Dermis microvascular lymphatic vessel endothelial cell (primary cell): ENCODE data around the gene MOB3B. TPM values are rescaled to one million over a fixed set of nuclear protein-coding genes. Genes with fewer than 3 reads are reported as not detected.

Experiments
- DNase-seq, 2 donors: peaks; one replicate each; pipeline versions ENCODE4 v3.0.0 to v3.0.0-alpha.2; 2010; ENCODE audit warnings: low read depth in 2 of 2
- total RNA-seq: library from RNA; depleted of rRNA; stranded (reverse); fragments of >200 nt; gene quantifications from 2 replicates; pipeline ENCODE4 v1.2.1, GENCODE V29; 2014

Gene MOB3B
- total RNA-seq, 1 donor from 2014 or later = 1.4 TPM

- no peak for DNase-seq
Measured at GRCh38 chr9:27368316-27368985, 161.2 kb downstream of the MOB3B start.

- no peak for DNase-seq
Measured at GRCh38 chr9:27367921-27368315, 161.7 kb downstream of the MOB3B start.

- DNase-seq = no peak
Measured at GRCh38 chr9:27367175-27367798, 162.3 kb downstream of the MOB3B start.

- DNase-seq = no peak
Measured at GRCh38 chr9:27365707-27366376, 163.8 kb downstream of the MOB3B start.

GRCh38 chr9:27362447-27363210, 167.0 kb downstream of the MOB3B start:
- DNase-seq = no peak

- no peak for DNase-seq
Measured at GRCh38 chr9:27361492-27361891, 168.1 kb downstream of the MOB3B start.

GRCh38 chr9:27359763-27360162, 169.9 kb downstream of the MOB3B start:
- DNase-seq = no peak

- DNase-seq = no peak
Measured at GRCh38 chr9:27358007-27358406, 171.6 kb downstream of the MOB3B start.

- DNase-seq = no peak
Measured at GRCh38 chr9:27356446-27356845, 173.2 kb downstream of the MOB3B start.

GRCh38 chr9:27355166-27355565, 174.4 kb downstream of the MOB3B start:
- no peak for DNase-seq

GRCh38 chr9:27353474-27354229, 176.0 kb downstream of the MOB3B start:
- DNase-seq = no peak

- no peak for DNase-seq
Measured at GRCh38 chr9:27353166-27353473, 176.5 kb downstream of the MOB3B start.

GRCh38 chr9:27352457-27353165, 177.0 kb downstream of the MOB3B start:
- DNase-seq = no peak

GRCh38 chr9:27351438-27351837, 178.2 kb downstream of the MOB3B start:
- DNase-seq = no peak

GRCh38 chr9:27350382-27350976, 179.1 kb downstream of the MOB3B start:
- DNase-seq = no peak

- peak; percentile 47 to 55 for DNase-seq
Measured at GRCh38 chr9:27349698-27350080, 179.9 kb downstream of the MOB3B start.

- DNase-seq = peak in 1 of 2 donors; percentile 9
Measured at GRCh38 chr9:27348785-27349697, 180.6 kb downstream of the MOB3B start.

- no peak for DNase-seq
Measured at GRCh38 chr9:27347889-27348288, 181.7 kb downstream of the MOB3B start.

GRCh38 chr9:27344776-27345175, 184.8 kb downstream of the MOB3B start:
- DNase-seq = no peak
